GM10266 (cell line): ENCODE results near the gene TNFAIP3.

ENCODE experiments used
- DNase-seq: peaks from one replicate; pipeline ENCODE4 v3.0.0; 2012; ENCODE audit errors: extremely low spot score
- TF ChIP-seq, protein P1 (sequence below): IDR thresholded peaks from 2 replicates; pipeline ENCODE4 v1.5.1; 2012; ENCODE audit warnings: mild to moderate bottlenecking, low read depth; ENCODE audit not compliant: control insufficient read depth, insufficient read depth; ENCODE audit errors: missing control alignments

The TNFAIP3 gene

DNA sequence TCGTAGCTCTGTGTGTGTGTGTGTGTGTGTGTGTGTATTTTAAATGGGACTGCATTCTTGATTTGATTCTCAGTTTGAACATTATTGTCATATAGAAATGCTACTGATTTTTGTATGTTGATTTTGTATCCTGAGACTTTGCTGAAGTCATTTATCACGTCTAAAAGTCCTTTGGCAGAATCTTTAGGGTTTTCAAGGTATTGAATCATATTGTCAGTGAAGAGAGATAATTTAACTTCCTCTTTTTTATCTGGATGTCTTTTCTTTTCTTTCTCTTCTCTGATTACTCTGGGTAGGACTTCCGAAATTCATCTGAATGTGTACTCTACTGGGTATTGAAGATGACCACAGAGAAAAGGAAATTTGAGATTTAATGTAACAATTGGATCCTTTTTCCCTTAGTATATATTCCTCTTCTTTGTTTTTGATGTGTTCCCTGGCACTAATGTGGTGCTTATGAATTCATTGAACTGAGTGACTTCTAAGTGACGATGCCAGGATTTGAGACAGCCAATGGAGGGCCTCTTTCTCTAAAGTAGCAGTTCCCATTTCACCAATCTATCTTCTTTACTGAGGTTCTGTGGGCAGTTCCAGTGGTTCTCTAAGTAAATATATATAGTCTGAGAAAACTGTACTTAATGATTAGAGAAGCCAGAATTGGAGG, 47.6 kb downstream of the TNFAIP3 start:
- DNase-seq, result no peak
- TF ChIP-seq, protein P1, sequence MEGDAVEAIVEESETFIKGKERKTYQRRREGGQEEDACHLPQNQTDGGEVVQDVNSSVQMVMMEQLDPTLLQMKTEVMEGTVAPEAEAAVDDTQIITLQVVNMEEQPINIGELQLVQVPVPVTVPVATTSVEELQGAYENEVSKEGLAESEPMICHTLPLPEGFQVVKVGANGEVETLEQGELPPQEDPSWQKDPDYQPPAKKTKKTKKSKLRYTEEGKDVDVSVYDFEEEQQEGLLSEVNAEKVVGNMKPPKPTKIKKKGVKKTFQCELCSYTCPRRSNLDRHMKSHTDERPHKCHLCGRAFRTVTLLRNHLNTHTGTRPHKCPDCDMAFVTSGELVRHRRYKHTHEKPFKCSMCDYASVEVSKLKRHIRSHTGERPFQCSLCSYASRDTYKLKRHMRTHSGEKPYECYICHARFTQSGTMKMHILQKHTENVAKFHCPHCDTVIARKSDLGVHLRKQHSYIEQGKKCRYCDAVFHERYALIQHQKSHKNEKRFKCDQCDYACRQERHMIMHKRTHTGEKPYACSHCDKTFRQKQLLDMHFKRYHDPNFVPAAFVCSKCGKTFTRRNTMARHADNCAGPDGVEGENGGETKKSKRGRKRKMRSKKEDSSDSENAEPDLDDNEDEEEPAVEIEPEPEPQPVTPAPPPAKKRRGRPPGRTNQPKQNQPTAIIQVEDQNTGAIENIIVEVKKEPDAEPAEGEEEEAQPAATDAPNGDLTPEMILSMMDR, result no peak

DNA sequence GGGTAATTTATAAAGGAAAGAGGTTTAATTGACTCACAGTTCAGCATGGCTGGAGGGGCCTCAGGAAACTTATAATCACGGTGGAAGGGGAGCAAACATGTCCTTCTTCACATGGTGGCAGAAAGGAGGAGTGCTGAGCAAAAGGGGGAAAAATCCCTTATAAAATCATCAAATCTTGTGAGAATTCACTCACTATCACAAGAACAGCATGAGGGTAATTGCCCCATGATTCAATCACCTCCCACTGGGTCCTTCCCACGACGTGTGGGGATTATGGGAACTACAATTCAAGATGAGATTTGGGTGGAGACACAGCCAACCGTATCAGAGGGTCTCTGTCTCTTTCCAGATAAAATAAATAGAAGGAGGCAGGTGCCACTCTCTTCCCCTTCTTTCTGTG, 48.7 kb downstream of the TNFAIP3 start:
- TF ChIP-seq, protein P1, result no peak
- no peak for DNase-seq

DNA sequence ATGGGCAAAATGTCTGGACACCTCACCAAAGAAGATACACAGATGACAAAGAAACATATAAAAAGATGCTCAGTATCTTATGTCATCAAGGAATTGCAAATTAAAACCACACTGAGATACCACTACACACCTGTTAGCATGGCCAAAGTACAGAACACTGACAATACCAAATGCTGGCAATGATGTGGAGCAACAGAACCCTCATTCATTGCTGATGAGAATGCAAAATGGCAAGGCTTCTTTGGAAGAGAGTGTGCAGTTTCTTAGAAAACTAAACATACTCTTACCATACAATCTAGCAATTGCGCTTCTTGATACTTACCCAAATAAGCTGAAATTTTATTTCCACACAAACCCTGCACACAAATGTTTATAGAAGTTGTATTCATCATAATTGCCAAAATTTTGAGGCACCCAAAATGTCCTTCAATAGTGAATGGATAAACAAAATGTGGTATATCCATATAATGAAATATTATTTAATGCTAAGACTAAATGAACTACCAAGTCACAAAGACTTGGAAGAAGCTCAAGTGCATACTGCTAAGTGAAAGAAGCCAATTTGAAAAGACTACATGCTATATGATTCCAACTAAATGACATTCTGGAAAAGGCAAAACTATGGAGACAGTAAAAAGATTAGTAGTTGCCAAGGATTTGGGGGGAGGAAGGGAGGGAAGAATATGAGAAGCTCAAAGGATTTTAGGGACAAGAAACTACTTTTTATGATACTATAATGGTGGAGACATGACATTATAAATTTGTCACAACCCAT, 50.7 kb downstream of the TNFAIP3 start:
- TF ChIP-seq, protein P1, result no peak
- no peak for DNase-seq

DNA sequence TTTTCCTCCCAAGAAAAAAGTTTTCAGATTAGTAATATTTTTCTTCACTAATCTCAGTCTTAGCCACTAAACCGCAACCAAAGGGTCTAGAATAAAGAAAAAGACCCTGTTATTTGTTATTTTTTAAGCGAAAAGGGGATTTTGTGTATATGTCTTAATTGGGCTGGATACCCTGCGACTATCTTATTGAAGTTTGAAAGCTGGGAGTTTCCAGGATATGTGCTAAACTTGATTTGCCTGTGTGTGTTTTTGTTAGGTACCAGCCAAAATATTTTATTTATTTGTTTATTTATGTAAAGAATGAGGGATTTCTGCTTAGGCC, 52.4 kb downstream of the TNFAIP3 start:
- TF ChIP-seq, protein P1, result no peak
- DNase-seq, result no peak

DNA sequence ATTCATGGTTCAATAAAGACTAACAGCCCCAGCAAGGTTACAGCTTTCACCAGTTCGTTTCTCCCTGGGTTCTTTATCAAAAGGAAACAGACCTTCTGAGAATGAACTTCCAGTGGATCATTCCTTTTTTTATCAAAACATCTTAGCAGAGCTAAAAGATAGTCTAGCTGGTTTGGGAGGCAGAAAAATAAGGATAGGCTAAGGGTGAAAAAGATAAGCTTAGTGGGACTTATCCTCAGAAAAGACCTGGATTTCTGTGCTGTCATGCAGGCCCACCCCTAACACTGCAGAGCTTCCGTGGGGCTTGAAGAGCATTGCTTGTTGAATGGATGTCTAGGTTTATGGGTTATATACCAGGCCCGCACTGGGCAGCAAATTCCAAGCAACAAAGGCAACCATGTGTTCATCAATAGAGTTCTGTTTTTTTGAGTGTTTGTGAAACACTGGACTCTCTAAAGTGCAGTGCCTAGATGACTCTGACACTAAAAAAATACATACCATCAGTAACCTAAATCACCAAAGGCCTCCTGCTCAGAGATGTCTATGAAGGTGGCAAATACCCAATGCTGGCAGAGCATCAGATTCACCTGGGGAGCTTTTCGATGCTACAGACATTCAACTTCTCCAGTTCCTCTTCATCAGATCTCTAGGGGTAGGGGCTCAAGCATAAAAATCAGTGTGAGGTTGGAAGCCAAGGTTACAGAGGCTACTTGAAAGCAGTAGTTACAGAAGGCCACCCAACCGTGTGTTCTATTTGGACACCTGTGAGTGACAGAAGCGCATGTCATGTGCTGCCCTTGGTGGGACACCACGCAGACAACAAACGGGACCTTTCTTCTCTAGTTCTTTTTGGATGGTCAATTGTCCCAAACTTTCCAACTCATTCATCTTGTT, 53.0 kb downstream of the TNFAIP3 start:
- TF ChIP-seq, protein P1, result no peak
- no peak for DNase-seq

DNA sequence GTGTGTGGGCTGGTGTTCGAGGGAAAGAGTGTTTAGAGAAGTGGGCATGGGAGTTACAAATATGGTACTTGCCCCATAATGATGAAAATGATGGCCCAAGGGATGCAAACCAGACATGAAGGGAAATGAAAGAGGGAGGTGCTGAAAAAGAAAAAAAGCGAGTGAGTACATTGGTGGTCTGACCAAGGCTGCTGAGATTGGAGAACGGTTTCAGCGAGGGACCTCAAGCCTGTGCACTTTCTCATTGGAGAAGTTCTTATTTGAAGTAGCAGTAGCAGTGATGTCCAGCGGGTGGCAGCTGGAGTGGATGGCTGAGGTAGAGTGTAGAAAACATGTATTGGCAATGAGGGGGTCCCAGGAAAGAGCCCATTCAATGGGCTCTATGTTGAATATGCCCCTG, 54.8 kb downstream of the TNFAIP3 start:
- TF ChIP-seq, protein P1, result peak; percentile 35

More for the DNA sequence above, 54.8 kb downstream of the TNFAIP3 start:
- DNase-seq, result no peak
